HCT116 (cell line): Measurements from ENCODE around the gene TCP11L2. TPM values are rescaled to one million over a fixed set of nuclear protein-coding genes. Genes with fewer than 3 reads are reported as not detected.

Source experiments
- ATAC-seq: fragments of 200-7000 bp; cut with Tn5 transposase; 2 replicates; pipeline ENCODE4 v1.9.1; 2020; ENCODE audit warnings: mild to moderate bottlenecking, moderate library complexity
- BruUV-seq: library from RNA; stranded (reverse); fragments of 400-500 nt; replicated peaks from 2 replicates; lab custom pipeline; 2021; lab: Mats Ljungman, UMichigan
- CTCF ChIA-PET: fragments of 300-600 bp; sonication (Branson Sonifier 250); formaldehyde crosslinking; loops from one replicate; lab custom pipeline; 2021; ENCODE audit warnings: antibody characterized with exemption; lab: Charles Lee
- POLR2A ChIA-PET: fragments of 300-600, 350-600 bp; sonication (Branson Sonifier 250); formaldehyde crosslinking; loops from one replicate; lab custom pipeline; 2021; ENCODE audit warnings: antibody characterized with exemption; lab: Charles Lee
- RAD21 ChIA-PET, 2 experiments: fragments of 300-600 bp; sonication (Branson Sonifier 250); formaldehyde crosslinking; loops; one replicate each; lab custom pipeline; 2023; ENCODE audit warnings: low total read pairs in 2 of 2; ENCODE audit not compliant: uncharacterized antibody in 2 of 2, unreplicated experiment in 2 of 2, low non-redundant PET in 1 of 2; lab: Charles Lee
- DNase-seq: peaks from one replicate; pipeline ENCODE4 v3.0.0-alpha.2; 2010; ENCODE audit warnings: low read depth, low spot score
- H2AFZ ChIP-seq: fragments of 200-600 bp; shearing (Covaris generic), sonication (generic); 2 replicates; pipeline ENCODE4 v1.6.1; 2017; ENCODE audit warnings: low read depth, mixed run types, mixed read lengths, antibody characterized with exemption, low read length; ENCODE audit not compliant: poor library complexity, severe bottlenecking
- H3K27ac ChIP-seq: 2 replicates; pipeline ENCODE4 v1.5.1; 2012; ENCODE audit warnings: low read depth, low read length
- H3K27me3 ChIP-seq: fragments of 200-600 bp; sonication (generic); 2 replicates; pipeline ENCODE4 v1.6.1; 2016; ENCODE audit warnings: mixed run types, low read length, mixed read lengths; ENCODE audit not compliant: insufficient read depth
- H3K36me3 ChIP-seq, 2 experiments: fragments of 200-500 bp in 1 of 2; fragments of 200-600 bp in 1 of 2; sonication (Bioruptor generic) in 1 of 2; sonication (generic) in 1 of 2; 2 replicates each; pipeline versions ENCODE4 v1.5.1 to v1.6.1; 2014 to 2016; ENCODE audit warnings: low read length in 2 of 2, inconsistent platforms in 1 of 2, mixed read lengths in 1 of 2, mixed run types in 1 of 2; ENCODE audit not compliant: insufficient read depth in 2 of 2, control insufficient read depth in 1 of 2
- H3K4me1 ChIP-seq, 2 experiments: fragments of 200-600 bp in 1 of 2; sonication (generic) in 1 of 2; 2 replicates each; pipeline versions ENCODE4 v1.5.1 to v1.6.1; 2012 to 2017; ENCODE audit warnings: low read length in 2 of 2, inconsistent platforms in 1 of 2, mild to moderate bottlenecking in 1 of 2, mixed read lengths in 1 of 2, mixed run types in 1 of 2, moderate library complexity in 1 of 2; ENCODE audit not compliant: insufficient read depth in 2 of 2, control insufficient read depth in 1 of 2
- H3K4me2 ChIP-seq: fragments of 200-600 bp; sonication (generic); 2 replicates; pipeline ENCODE4 v1.6.1; 2017; ENCODE audit warnings: mixed run types, low read length, mixed read lengths
- H3K4me3 ChIP-seq, 2 experiments: fragments of 200-600 bp in 1 of 2; sonication (generic) in 1 of 2; replicated peaks in 1 of 2; 2 replicates each; pipeline ENCODE4 v1.5.1; 2011 to 2016; ENCODE audit warnings: low read length in 2 of 2, control low read depth in 1 of 2, low read depth in 1 of 2, mild to moderate bottlenecking in 1 of 2, mixed read lengths in 1 of 2, mixed run types in 1 of 2
- H3K79me2 ChIP-seq: fragments of 200-600 bp; sonication (generic); 2 replicates; pipeline ENCODE4 v1.6.1; 2017; ENCODE audit warnings: mild to moderate bottlenecking, mixed run types, low read length, moderate library complexity, mixed read lengths; ENCODE audit not compliant: insufficient read depth
- H3K9ac ChIP-seq: fragments of 200-600 bp; sonication (generic); 2 replicates; pipeline ENCODE4 v1.6.1; 2016; ENCODE audit warnings: low read length, mixed read lengths
- H3K9me2 ChIP-seq: fragments of 200-600 bp; sonication (generic), shearing (Covaris generic); 2 replicates; pipeline ENCODE4 v1.6.1; 2017; ENCODE audit warnings: mixed run types, mild to moderate bottlenecking, moderate library complexity; ENCODE audit not compliant: insufficient read depth
- H3K9me3 ChIP-seq, 2 experiments: fragments of 200-500 bp in 1 of 2; fragments of 200-600 bp in 1 of 2; sonication (Bioruptor generic) in 1 of 2; sonication (generic) in 1 of 2; 2 replicates each; pipeline ENCODE4 v1.6.1; 2014 to 2017; ENCODE audit warnings: low read length in 2 of 2, mixed read lengths in 2 of 2, inconsistent platforms in 1 of 2, low read depth in 1 of 2, mild to moderate bottlenecking in 1 of 2, mixed run types in 1 of 2, moderate library complexity in 1 of 2; ENCODE audit not compliant: control insufficient read depth in 1 of 2, insufficient read depth in 1 of 2
- H4K20me1 ChIP-seq: fragments of 200-600 bp; sonication (generic), shearing (Covaris generic); 2 replicates; pipeline ENCODE4 v1.6.1; 2017; ENCODE audit warnings: mixed run types, mild to moderate bottlenecking, moderate library complexity; ENCODE audit not compliant: insufficient read depth
- CEBPB ChIP-seq: IDR thresholded peaks from 2 replicates; pipeline ENCODE4 v1.6.1; 2012; ENCODE audit warnings: low read depth
- FOSL1 ChIP-seq: IDR thresholded peaks from 2 replicates; pipeline ENCODE4 v1.6.1; 2012; ENCODE audit warnings: low read depth
- JUND ChIP-seq: IDR thresholded peaks from 2 replicates; pipeline ENCODE4 v1.6.1; 2012
- REST ChIP-seq: IDR thresholded peaks from 2 replicates; pipeline ENCODE4 v1.6.1; 2012; ENCODE audit warnings: low read depth
- SIN3A ChIP-seq: IDR thresholded peaks from 2 replicates; pipeline ENCODE4 v1.6.1; 2012; ENCODE audit warnings: low read depth
- YY1 ChIP-seq: IDR thresholded peaks from 2 replicates; pipeline ENCODE4 v1.6.1; 2011; ENCODE audit warnings: low read length, low read depth, moderate library complexity, mild to moderate bottlenecking; ENCODE audit not compliant: insufficient replicate concordance; ENCODE audit errors: extremely low read depth
- ZNF274 ChIP-seq: fragments of 200-500 bp; sonication (Bioruptor generic); IDR thresholded peaks from 2 replicates; pipeline ENCODE4 v1.6.1; 2014; ENCODE audit warnings: mild to moderate bottlenecking, low read depth, low read length, inconsistent platforms
- intact Hi-C: fragments of 100-400 bp; cut with micrococcal nuclease; formaldehyde crosslinking; loops from 2 replicates; pipeline ENCODE4 v1.10.0; 2022
- total RNA-seq: library from RNA; stranded (reverse); gene quantifications from one replicate; pipeline ENCODE4 v1.2.1, GENCODE V29; 2021; ENCODE audit not compliant: unreplicated experiment

TCP11L2 gene
- total RNA-seq, 1 experiment from 2014 or later: 14.4 TPM

DNA sequence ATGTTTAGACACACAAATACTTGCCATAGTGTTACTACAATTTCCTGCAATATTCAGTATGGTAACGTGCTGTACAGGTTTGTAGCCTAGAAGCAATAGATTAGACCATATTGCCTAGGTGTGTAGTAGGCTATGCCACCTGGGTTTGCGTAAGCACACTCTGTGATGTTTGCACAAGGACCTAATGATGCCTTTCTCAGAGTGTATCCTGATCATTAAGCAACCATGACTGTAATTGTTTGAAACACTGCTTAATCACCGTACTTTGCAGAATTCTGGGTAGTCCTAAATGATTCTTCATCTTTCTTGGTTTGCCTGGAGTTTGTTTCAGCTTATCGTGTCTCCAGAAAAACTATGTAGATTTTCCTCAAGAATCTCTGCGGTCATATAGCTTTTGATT lies 11.2 kb upstream of the TCP11L2 start (continued):
- TF ChIP-seq ZNF274: no peak
- no peak for TF ChIP-seq YY1
- TF ChIP-seq REST: no peak
- no peak for TF ChIP-seq SIN3A
- no peak for TF ChIP-seq CEBPB

- no peaks in the 10 kb centered on the region for H3K9me2 ChIP-seq
- BruUV-seq: no TSS peak
- H3K9ac ChIP-seq: no peak overlapping the region
- TF ChIP-seq YY1: no peak
- TF ChIP-seq JUND: no peak
- no peak for TF ChIP-seq FOSL1
- no peak for TF ChIP-seq ZNF274
- TF ChIP-seq, all 23 proteins: peak for 0
- ChIA-PET POLR2A (interaction anchor here (0.6 kb wide), 1 partner anchor 263 kb away, joined by 3 read pairs; no protein-coding TSS in a partner anchor), CTCF (no interaction called here), RAD21 (no interaction called here)
- Histone ChIP-seq H3K4me3 (no peak overlapping the region), H3K79me2 (no peaks in the 10 kb centered on the region), H3K4me2 (no peak overlapping the region), H3K4me1 (peaks cover 7 to 35% of the 10 kb centered on the region in 2 experiments), H4K20me1 (no peaks in the 10 kb centered on the region), H3K27me3 (no peaks in the 10 kb centered on the region), H3K36me3 (no peaks in the 10 kb centered on the region), H2AFZ (no peak overlapping the region), H3K9me3 (no peaks in the 10 kb centered on the region), H3K27ac (no peak overlapping the region)
- intact Hi-C loops: no loop called here
- no peak for DNase-seq
- ATAC-seq: no peak
Observed at GRCh38 chr12:106292339-106292738, 10.2 kb upstream of the TCP11L2 start.
